DMS53 (cell line): ENCODE measurements around the gene SP3.

ENCODE experiments used
- DNase-seq: peaks from one replicate; lab custom pipeline; 2025; lab: John Stamatoyannopoulos, UW

SP3 gene

DNA sequence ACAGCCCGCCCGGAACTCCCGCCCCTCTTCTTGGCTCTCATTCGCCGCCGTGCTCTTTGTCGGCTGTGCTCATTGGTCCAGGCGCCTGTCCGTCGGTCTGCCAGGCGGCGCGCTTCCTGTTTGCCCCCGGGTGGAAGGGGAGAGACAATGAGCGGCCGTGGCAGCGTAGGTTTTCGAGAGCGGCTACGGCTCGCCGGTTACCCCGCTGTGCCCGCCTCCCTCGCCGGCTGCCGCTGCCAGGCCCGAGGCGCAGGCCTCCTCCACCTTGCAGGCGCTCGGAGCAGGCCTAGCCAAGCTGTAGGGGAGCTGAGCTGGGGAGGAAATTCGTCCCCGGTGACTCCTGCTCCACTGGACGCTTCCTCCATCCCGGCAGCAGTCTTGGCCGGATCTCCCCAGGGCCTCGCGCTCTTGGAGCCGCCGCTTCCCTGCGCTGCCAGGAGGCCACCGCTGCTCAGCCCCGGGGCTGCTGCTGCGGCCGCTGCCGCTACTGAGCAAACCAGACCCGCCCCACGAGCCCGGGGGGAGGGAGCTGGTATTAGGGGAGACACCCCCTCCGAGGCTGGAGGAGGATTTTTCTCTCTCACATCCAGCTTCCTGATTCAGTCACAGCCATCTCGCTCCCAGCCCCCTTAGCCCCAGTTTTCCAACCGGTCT lies at the start of gene SP3:
SP3 (minus strand) TSS at position 2 of the 654 bp plus-strand sequence. CDS start 202 bp downstream, outside the sequence.
- peak; percentile 99 for DNase-seq

DNA sequence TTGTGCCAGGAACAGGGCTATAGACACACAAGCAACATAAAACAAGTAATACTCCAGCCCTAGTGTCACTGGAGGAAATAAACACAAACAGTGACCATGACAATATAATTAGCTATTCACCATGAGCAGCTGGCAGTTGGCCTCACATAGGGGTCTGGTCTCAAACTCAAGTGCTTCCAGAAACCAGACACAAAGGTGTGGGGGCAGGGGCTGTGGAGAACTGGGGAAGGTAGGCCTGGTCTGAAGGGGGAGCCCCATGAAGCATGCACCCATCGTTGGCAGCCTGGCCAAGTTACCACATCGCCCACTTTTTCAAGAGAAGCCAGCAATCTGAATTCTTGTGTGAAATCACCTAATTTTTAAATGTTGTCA lies 49.5 kb upstream of the SP3 start:
- DNase-seq, result peak; percentile 78

DNA sequence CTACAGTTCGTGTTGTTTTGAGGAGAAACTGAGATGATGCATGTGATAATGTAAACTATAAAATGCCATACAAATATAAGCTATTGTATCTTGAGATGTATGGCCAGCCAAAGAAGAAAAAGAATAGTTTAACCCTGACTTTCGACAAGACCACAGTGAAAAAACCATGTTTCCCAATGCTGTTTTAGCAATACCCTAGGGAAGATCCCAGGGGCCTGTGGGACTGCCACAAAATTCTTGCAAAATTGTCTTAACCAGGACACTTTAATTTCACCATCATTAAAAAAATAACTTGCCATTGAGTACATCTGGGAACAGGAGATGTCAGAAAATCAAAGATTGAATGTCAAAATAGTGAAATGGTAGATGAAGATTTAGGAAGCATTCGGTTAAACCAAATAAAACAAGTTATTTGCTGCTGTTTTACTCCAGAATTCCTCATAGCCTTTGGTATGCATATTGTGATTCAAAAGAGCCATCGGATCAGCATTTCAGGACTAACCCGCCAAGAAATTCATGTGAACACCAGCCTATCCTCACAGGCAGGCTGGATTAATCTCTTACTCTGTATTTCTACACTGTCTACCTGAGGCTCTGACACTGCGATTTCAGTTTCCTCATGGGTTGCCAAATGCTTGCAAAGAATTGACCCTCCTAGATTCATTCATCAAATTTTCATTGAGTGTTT lies 49.0 kb upstream of the SP3 start:
- DNase-seq, result no peak

DNA sequence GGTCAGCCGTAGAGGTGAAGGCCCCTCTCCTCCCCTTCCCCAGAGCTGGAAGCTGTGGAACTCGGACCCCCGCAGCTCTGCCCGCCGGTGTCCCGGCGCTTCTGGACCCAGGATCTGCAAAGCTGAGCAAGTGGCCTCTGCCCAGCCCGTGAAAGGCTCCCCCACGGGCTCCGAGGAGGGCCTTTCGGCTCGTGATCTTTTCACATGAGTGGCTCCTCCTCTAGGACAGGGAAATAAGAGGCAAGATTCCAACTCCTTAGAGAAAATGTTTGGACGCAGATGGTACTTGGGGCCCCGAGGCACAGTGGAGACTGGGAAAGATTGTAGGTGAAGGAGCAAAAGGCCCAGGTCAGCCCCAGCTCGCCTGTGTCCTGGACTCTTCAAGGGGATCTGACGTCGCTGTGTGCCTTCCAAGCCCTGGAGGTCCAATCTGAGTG lies 48.2 kb upstream of the SP3 start:
- DNase-seq, result no peak

DNA sequence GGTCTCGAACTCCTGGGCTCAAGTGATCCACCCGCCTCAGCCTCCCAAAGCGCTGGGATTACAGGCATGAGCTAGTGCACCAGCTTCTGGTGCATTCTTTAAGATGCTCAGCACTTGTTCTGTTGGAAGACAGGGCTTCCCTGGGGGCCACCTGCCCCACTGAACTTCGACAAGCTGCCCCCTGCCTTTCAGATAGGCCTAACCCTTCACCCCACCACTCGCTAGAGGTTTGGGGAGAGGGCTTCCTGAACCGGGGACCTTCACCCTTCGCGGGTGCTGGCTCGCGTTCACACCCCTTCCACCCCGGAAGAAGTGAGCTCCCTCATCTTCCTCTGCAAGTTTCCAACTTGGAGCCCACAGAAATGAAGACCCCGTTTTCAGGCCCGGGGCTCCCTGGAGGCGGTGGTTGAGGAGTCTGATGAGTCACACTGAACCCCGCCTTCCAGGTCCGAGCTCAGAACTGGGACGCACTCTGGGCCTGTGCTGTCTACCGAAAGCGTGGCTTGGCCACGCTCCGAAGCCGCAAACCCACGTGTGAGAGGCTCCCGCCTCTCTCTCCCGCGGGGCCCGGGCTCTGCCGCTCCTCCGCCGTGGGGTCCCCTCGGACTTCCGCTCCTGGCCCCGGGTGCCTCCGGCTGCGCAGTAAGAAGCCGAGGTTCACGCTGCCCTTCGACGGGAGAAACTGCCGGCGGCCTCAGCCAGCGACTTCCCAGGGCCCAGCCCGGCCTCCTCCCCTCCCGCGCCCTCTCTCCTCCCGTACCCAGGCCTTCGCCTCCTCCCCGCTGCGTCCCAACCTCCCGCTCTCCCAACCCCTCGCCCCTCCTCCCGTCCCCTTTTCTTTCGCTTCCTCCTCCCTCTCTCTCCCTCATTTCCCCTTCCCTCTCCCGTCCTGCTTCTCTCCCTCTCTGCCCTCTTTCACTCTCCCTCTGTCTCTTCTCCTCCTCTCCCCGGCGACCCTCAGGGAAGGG lies 47.5 kb upstream of the SP3 start:
- DNase-seq, result peak; percentile 90

DNA sequence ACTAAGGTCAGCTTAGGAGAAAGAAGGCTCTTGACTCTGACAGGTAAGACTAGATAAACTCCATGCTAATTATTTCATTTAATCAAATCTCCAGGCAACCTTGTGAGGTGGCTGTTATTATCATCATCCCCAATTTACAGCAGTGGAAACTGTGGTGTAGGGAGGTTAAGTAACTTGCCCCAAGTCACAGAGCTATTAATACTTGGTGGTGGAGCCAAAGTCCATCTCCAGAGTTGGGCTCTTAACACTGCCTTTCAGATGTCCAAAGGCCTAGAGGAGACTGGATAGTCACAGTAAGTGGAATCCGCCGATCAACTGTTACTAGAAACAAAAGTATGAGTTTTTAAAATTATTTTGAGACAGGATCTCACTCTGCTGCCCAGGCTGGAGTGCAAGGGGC lies 46.6 kb upstream of the SP3 start:
- DNase-seq, result no peak

DNA sequence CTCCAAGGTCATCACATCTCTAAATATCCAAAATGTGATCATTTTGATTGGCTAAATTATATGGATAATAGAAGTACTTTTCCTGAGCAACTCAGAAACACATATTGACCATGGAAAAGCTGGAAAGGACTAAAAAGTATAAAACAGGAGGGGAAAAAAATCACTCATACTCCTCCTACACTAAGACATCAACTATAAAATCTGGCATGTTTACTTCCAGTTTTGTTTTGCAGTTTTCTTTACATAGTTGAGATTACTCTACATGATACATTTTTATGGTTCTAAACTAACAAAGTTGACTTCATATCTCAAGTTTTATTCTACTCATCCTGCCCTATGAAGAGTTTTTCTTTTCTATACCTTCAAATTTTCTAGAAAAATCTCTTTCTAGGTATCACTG lies 46.0 kb upstream of the SP3 start:
- no peak for DNase-seq

DNA sequence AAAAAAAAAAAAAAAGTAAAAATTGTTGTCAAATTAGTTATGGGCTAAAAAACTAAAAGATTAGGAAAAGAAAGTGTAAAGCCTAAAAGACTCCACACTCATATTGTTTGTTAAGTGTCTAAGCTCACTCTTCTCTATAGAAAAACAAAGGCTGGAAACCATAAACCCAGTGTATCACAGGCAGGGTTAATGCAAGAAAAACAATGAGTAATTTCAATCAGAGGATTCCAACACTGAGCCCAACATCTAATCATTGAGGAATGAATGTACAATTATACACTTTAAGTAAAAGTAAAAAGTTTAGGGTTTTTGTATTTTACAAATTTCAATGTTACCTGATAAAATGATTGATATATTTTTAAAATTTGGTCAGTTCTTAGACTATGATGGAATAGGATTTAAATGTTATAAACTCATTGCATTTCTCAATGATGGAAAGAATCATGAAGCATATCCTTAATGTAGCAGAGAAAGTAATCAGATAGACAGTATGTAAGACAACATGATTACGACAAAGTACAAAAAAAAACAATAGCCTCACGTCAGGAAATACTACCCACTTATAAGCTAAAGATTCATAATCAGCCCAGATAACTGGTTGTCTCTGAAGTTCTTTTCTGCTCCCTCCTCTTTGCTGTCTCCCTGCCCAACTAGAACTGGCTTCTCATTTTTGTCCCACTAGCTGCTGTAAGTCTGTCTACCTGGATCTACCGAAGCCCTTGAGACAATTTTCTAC lies 44.5 kb upstream of the SP3 start:
- DNase-seq, result no peak

DNA sequence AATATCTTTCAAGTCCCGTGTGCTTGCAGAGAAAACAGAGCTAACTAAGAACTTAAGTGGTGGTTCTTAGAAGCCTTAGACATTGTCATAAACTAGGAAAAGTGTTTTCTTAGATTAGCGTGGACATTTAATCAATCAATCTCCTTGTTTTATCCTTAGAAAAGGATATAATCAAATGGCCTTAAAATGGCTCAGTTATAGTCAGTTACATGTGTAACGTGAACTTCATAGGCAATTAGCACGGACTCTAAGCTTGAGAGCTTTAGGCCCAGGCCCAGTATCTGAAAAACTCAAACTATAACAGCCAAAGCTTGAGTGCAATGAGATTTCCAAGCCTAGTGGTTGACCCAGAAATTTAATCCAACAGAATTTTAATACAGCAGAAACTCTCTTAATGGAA lies 43.5 kb upstream of the SP3 start:
- no peak for DNase-seq

DNA sequence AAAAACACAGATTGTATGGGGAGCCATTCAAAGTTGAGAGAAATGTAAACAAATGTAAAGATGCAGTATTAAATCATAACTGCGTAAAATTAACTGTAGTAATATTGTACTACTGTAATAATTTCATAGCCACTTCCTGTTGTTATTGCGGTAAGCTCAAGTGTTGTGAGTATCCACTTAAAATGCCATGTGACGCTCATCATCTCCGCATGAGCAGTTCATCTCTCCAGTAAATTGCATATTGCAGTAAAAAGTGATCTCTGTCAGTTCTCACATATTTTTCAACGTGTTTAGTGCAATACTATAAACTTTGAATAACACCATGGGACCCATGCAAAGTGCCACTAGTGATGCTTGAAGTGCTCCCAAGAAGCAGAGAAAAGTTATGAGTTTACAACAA lies 41.8 kb upstream of the SP3 start:
- peak; percentile 89 for DNase-seq

DNA sequence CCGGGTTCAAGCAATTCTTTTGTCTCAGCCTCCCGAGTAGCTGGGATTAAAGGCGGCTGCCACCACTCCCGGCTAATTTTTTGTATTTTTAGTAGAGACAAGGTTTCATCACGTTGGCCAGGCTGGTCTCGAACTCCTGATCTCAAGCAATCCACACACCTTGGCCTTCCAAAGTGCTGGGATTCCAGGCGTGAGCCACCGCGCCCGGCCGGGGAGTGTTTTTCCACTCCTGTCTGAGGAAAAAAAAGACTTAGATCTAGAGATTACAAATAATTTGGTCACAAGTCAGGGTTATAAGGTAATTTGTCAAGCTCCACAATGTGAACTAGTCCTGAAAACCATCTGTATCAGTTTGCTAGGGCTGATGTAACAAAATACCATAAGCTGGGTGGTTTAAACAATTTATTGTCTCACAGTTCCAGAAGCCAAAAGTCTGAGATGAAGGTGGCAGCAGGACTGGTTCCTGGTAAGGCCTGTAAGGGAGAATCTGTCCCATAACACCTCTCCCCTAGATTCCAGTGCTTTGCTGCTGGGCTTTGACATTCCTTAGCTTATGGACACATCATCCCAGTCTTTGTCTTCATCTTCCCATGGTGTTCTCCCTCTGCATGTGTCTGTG lies 40.7 kb upstream of the SP3 start:
- no peak for DNase-seq

DNA sequence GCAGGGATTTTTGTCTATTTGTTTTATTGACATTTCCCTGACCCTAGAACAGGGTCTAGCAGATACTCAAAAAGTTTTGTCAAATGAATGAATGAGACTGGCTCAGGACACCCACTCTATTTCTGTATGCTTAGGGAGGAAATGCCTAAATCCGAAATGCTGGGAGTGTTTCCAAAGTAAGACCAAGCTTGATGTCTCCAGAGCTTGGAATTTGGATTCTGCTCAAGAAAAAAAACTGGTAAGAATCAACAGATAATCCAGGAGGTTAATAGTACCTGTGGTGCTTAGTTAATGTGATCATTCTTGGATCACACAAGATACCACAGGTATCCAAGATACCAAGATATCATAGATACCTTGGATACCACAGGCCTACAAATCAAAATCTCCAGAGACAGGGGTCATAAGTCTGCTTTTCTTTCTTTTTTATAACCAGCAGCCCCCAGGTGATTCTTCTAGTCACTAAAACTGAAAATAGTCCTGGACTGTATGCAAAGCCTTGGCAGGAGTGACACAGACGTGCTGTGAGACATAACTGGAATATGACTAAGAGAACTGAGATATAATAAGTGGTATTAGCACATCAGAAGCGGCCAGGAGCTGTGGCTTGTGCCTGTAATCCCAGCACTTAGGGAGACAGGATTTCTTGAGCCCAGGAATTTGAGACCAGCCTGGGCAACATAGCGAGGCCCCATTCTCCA lies 39.9 kb upstream of the SP3 start:
- DNase-seq, result no peak

DNA sequence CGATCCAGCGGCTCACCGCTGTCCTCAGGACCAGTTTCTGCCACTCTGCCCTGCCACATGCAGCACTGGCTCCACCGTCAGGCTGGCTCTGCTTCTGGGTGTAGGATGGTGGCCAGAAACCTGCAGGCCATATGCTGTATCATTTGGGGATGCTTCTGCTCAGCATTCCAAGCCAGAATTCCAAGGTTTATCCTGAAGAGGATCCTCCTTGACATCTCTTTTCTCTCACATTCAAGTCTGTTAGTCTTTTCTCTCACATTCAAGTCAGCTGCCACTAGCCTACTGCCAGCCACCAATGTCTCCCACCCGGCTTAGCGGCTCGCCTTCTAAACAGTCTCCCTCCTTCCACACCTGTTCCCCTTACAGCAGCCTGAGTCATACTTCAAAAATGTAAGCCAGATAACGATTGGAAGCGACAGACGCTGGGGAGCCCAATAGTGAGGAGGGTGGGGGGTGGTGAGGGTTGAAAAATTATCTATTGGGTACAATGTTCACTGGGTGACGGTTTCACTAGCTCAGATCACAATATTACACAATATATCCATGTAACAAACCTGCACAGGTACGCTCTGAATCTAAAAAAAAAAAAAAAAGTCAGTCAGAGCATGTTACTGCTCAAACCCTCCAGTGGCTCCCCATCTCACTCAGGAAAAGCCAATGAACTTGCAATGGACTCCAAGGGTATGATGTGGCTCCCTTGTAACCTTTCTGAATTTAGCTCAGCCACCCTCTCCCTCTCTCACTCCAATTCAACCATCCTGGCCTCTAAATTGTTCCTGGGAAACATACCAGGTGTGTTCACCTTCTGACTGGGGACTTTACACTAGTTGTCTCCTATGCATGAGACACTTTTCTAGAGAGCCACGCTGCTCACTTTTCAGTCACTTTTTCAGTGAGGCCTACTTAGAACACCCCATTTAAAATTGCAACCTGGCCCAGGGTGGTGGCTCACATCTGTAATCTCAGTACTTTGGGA lies 38.8 kb upstream of the SP3 start:
- peak; percentile 25 for DNase-seq

DNA sequence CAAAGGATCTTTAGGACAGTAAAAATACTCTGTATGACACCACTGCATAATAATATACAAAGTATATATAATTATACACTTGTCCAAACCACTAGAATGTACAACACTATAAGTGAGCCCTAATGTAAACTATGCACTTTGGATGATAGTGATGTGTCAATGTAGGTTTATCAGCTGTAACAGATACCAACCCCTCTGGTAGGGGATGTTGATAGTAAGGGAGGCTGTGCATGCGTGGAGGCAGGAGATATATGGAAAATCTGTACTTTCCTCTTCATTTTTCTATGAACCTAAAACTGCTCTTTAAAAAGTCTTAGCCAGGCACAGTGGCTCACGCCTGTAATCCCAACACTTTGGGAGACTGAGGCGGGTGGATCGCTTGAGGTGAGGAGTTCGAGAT lies 37.5 kb upstream of the SP3 start:
- DNase-seq, result no peak

DNA sequence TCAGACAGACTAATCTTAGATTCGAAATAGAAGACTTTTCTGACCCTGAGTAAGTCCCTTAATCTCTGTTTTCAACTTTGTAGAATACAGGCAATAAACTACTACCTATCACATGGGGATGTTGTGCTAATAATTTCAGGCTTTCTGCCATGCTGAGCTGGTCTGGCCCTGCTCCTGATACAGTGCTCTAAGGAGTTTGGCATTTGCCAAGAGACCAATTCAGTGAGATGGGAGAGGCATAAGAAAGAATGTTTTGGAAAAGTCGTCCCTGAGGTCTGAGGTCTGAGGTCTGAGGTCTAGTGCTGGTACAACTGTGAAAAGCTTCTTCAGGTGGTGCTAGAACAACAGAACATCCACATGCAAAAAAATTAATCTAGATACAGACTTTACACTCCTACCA lies 35.9 kb upstream of the SP3 start:
- no peak for DNase-seq

DNA sequence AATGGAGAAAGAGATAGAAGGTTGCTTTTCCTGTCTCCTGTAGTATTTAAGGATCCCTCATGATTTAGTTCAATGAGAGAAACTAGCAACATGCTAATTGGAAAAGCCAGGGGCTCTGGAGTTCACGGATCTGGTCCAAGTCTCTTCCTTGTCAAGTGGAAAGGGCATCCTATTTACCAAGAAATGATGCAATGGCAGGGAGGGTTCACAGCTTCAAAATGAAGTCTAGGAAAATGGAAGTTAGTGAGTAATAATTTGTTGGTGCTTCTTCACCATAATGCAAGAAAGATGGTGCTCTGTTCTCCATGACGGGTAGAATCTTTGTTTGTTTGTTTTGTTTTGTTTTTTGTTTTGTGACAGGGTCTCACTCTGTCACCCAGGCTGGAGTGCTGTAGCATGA lies 34.6 kb upstream of the SP3 start:
- DNase-seq, result no peak

DNA sequence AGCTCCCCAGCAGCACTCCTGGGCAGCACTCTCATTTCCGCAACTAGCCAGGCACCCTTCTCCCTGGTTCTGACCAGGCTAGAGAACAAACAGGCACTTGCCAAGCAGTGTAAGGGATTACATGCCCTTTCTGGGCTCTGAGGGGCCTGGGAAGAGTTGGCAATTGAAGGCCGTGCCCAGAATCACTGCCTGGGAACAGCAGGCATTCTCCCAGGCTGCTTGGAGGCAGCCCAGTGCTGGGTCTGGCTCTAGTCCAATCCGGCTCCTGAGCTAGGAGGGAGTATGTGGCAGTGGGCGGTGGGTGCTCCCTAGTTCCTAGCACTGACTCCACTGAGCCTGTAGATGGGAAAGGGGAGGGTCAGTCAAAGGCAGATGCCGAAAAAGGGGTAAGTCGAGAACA lies 34.1 kb upstream of the SP3 start:
- no peak for DNase-seq

DNA sequence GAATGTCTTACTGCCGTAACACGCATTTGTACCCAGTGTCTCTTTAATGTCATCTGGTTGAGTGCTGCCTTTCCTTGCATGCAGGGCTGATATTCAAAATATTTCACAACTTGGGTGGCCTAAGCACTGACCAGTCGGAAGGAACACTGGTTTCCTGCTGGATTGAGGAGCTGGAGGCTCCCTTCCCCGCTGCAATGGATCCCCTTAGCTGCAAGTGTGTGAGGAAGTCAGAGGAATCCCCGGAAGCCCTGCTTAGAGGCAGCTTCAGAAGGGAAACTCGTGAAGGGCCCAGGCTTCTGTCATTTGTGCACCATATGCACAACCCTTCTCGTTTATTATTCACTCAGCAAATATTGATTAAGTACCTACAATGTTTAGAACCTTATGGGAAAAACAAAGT lies 33.2 kb upstream of the SP3 start:
- no peak for DNase-seq

DNA sequence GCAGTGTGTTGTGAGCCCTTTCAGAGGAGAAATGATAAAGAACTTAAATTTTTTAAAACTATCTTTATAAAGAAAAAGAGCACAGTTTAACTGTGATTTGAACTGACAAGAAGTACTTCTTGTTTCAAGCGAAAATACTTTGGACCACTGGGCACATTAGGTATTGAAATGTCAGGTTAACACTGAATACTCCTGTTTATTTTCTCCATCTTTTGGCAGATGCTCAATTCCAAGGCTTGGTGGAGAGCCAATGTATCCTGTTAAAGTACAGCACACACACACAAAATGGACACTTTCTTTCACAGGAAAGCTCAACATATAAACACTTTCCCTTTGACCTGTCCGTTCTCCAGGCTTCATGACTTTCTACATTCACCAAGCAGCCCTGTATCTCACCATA lies 32.6 kb upstream of the SP3 start:
- DNase-seq, result no peak

DNA sequence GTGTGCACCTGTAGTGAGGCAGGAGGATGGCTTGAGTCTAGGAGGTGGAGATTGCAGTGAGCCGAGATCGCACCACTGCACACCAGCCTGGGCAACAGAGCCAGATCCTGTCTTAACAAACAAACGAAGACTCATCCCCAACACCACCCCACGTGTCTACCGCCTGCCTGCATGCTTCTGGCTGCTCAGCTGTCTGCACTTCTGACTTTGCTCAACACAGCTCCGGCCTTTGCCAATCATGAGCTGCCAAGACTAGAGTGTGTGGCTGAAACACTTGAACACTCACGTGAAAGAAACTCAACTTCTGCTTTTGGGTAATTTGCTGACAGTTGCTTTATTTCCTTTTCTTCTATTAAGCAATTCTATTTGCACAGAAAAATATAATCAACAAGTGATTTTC lies 32.1 kb upstream of the SP3 start:
- no peak for DNase-seq
